NCI-H69 (cell line): ENCODE measurements around the gene SUN5.
"Not testable (repeated sequence)": the region's sequence is repeated elsewhere in the genome, so short reads cannot be mapped to it uniquely, and the experiment has no call there.

Experiments used
- DNase-seq: peaks from one replicate; lab custom pipeline; 2025; lab: John Stamatoyannopoulos, UW

Gene SUN5

GRCh38 chr20:32965115-32965514, 39.1 kb downstream of the SUN5 start:
- no peak for DNase-seq

GRCh38 chr20:32964575-32964974, 39.7 kb downstream of the SUN5 start:
- DNase-seq, result no peak

- no peak for DNase-seq
These were observed 41.1 kb downstream of the SUN5 start for GRCh38 chr20:32963176-32963575.

GRCh38 chr20:32962646-32963045, 41.6 kb downstream of the SUN5 start:
- not testable (repeated sequence) for DNase-seq

GRCh38 chr20:32962053-32962452, 42.2 kb downstream of the SUN5 start:
- no peak for DNase-seq

GRCh38 chr20:32960849-32961731, 43.1 kb downstream of the SUN5 start:
- no peak for DNase-seq

- no peak for DNase-seq
These were observed 44.1 kb downstream of the SUN5 start for GRCh38 chr20:32960222-32960518.

GRCh38 chr20:32959351-32960221, 44.6 kb downstream of the SUN5 start:
- no peak for DNase-seq

- DNase-seq, result no peak
These were observed 45.7 kb downstream of the SUN5 start for GRCh38 chr20:32958574-32958973.

- DNase-seq, result no peak
These were observed 46.8 kb downstream of the SUN5 start for GRCh38 chr20:32957459-32957858.

GRCh38 chr20:32950539-32950938, 53.7 kb downstream of the SUN5 start:
- not testable (repeated sequence) for DNase-seq

- DNase-seq, result no peak
These were observed 57.6 kb downstream of the SUN5 start for GRCh38 chr20:32946629-32947028.

- DNase-seq, result peak; percentile 51
These were observed 58.5 kb downstream of the SUN5 start for GRCh38 chr20:32945710-32946221.

- DNase-seq, result no peak
These were observed 60.7 kb downstream of the SUN5 start for GRCh38 chr20:32943490-32944052.

GRCh38 chr20:32941155-32941885, 62.9 kb downstream of the SUN5 start:
- DNase-seq, result no peak

- no peak for DNase-seq
These were observed 69.7 kb downstream of the SUN5 start for GRCh38 chr20:32934580-32934979.
